Activated T-helper 9 cell treated with anti-CD3 and anti-CD28 coated beads, Interleukin-2, amount 50 U/mL, for 16 hours (primary cell): ENCODE measurements around the gene LCE1C.

ENCODE experiments used
- DNase-seq: peaks from one replicate; pipeline ENCODE4 v3.0.0-alpha.2; 2020; ENCODE audit warnings: low read depth

Gene LCE1C, protein sequence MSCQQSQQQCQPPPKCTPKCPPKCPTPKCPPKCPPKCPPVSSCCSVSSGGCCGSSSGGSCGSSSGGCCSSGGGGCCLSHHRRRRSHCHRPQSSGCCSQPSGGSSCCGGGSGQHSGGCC

GRCh38 chr1:152806576-152806975 lies at the start of gene LCE1C:
Gene LCE1C (minus strand): TSS chr1:152806651. CDS start chr1:152805478, 1,173 bp downstream.
- no peak for DNase-seq

DNA sequence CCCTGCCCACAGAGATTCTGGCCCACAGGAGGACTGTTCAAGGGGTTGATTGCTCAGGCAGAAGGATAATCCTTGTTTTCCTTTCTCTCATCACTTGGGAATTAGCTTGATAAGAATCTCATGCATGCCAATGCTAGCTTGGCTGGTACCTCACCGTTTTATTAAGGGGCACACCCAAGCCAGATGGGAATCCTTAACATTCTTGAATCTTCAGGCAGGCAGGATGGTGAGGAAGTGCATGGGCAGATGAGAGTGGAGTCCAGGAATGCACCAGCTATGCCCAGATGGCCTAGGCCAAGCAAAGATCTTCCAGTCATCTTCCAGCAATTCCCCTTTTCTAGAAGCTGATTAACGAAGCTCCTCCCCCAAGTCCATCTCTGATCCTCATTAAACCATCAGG lies 49.2 kb upstream of the LCE1C start:
- DNase-seq, result no peak

DNA sequence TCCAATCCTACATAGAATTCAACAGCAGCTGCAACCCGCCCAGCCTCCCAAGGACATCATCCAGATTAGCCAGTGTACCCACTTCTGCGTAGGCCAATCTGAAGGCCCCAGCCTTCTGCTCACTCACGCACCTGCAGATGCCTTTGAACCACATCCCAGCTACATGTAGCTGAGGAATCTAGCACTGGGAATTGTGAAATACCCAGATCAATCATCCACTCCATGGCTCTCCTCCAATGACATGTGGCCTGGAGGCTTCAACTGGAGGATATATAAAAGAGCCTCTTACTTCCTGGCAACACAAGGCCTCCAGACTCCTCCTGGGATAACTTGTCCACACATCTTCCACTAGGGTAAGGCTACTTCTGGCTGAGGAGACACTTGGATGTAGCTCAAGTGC lies 36.1 kb upstream of the LCE1C start, which contains the start of gene LCE6A:
Gene LCE6A (plus strand): TSS at position 301 of the 400 bp plus-strand sequence. CDS start 665 bp downstream, outside the sequence.
- DNase-seq, result no peak

DNA sequence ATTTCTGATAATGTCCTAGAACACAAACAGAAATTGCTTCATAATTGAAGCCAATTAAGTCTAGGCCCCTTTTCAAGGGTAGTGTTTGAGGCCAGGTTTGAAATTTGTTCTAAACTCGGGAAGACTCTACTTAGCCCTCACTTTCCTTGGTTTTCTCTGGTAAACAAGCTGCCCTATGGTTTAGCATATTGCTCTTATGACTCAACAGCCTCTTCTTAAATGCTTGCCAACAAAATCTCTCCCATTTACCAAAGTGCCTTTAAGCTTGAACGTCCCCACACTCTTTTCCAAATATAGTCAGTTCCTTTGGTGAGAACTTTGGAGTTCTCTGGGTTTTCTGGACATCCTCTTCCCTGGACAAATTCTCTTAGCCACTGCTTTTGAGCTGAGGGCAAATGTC lies 30.4 kb upstream of the LCE1C start:
- no peak for DNase-seq

GRCh38 chr1:152827173-152827572 lies 20.7 kb upstream of the LCE1C start, which contains the start of gene LCE1A:
Gene LCE1A (plus strand): TSS chr1:152827473. CDS start chr1:152827473, 0 bp downstream.
- no peak for DNase-seq

DNA sequence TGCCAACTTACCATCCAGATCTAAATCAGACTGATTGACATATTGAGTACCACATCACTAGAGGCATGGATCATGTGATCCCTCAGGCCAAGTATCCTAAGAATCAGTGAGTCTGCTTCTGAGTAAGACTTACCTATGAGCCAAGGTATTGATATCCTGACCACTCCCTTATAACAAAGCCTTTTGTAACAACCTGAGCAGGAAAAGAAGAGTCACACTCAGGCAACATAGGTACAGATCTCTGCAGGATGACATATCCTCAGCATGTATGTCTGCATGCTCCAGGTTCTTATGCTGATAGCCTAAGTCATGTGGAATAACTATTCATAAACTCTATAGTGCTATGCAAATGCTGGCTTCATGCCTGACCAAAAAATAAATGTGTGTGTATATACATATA lies 18.5 kb upstream of the LCE1C start:
- DNase-seq, result no peak

DNA sequence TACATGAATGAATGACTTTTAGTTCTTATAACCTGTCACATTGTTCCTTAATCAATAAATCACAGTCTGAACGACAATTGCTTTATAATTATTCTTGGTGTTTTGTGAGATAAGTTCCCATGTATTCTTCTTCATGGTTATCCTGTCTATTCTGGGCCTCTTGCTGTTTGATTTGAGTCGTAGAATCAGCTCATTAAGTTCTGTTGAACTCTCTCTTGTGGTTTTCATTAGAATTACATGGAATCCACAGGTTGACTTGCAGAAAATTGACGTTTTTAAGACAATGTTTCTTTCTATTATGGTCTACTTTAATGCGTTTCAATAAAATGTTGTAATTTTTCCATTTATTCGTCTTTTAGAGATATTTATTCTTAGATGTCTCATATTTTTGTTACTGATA lies 16.8 kb upstream of the LCE1C start:
- DNase-seq, result no peak

DNA sequence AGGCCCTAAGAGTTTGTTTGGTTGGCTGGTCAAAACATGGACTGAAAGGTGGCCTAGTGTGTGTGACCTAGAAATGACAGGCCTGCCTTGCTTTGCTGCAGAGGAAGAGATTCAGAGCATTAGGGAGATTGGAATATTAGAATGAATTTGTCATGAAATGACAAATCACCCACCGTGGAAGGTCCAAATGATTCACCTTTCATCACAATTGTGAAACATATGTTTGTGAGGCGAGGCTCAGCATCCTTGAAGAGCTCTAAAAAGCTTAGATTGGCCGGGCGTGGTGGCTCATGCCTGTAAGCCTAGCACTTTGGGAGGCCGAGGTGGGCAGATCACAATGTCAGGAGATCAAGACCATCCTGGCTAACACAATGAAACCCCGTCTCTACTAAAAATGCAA lies 10.9 kb upstream of the LCE1C start:
- no peak for DNase-seq

GRCh38 chr1:152811671-152812070 lies 5.2 kb upstream of the LCE1C start, which contains the start of gene LCE1B:
Gene LCE1B (plus strand): TSS chr1:152811971. CDS start chr1:152812447, 476 bp downstream.
- DNase-seq, result no peak

- no peak for DNase-seq
Measured at GRCh38 chr1:152811050-152811449, 4.6 kb upstream of the LCE1C start.

- DNase-seq, result no peak
Measured at GRCh38 chr1:152801333-152801732, 5.1 kb downstream of the LCE1C start.

GRCh38 chr1:152796421-152796820 lies 10.0 kb downstream of the LCE1C start, which contains the start of gene LCE1D:
Gene LCE1D (plus strand): TSS chr1:152796721. CDS start chr1:152797795, 1,074 bp downstream.
- DNase-seq, result no peak

- no peak for DNase-seq
Measured at GRCh38 chr1:152795686-152796085, 10.8 kb downstream of the LCE1C start.

GRCh38 chr1:152786077-152786476 lies 20.4 kb downstream of the LCE1C start, which contains the start of gene LCE1E:
Gene LCE1E (plus strand): TSS chr1:152786257. CDS start chr1:152787300, 1,043 bp downstream.
- no peak for DNase-seq

DNA sequence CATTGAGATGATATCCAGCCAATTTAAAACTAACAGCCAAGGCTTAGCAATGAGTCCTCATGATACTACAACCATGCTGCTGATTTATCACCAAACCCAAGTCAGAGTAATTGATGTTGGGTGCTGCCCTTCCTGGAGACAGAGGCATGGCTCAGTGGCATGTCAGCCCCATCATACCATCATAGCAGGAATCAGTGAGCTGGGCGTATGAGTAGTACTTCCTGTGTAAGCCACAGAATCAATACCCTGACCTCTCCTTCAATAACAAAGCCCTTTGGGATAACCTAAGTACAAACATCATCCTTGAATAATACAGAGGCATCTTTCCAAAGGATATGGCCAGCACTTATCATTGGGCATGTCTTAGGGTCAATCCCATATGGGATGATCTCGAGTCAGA lies 23.4 kb downstream of the LCE1C start:
- no peak for DNase-seq

DNA sequence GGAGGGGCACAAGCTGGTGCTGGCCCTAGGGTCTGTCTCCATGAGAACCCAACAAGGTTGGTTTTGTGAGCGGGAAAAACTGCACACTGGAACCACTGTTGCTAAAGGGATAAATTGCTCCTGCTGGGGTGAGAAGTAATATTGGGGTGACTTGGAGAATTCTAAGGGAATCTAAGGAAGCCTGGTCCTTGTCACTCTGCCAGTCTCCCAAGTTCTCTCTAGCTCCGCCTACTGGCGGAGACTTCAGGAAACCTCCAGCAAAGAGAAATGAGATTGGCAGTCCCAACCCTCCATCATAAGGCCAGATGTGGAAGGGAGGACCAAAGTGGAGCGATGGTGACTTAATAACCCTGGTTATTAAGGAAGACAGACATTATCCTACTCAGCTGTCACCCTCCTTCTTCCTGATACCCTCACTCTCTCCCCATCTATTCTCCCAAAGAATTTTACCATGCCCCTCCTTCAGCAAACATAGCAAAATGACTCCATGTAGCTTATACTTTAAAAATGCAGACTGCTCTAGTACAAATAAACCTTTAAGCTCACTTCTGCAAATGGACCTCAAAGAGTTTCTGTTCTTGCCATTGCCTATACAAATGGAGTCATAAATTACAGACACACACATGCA lies 28.8 kb downstream of the LCE1C start:
- no peak for DNase-seq

DNA sequence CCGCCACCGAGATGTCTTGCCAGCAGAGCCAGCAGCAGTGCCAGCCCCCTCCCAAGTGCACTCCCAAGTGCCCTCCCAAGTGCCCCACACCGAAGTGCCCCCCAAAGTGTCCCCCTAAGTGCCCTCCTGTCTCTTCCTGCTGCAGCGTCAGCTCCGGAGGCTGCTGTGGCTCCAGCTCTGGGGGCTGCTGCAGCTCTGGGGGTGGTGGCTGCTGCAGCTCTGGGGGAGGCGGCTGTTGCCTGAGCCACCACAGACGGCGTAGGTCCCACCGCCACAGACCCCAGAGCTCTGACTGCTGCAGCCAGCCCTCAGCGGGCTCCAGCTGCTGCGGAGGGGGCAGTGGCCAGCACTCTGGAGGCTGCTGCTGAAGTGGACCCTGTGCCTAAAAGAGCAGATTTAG lies 30.1 kb downstream of the LCE1C start:
- no peak for DNase-seq

DNA sequence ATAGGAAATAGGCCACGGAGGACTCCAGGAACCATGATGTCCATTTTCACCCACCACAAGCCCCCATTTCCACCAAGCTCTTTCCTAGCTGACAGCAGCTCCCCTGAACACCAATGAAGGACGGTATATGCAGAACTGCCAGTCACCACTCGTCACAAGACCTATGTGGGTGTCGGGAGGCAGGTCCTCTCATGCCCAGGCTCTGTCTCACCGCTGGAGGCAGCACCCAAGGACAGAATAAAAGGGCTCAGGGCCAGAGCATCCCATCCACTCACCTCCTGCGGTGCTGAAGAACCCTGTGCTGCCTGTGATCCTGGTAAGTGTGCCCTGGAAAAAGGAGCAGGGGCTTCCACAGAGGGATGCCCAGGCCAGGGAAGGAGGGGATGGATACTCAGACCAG lies 31.6 kb downstream of the LCE1C start, which contains the start of gene LCE1F:
Gene LCE1F (plus strand): TSS at position 266 of the 400 bp plus-strand sequence. CDS start 1,232 bp downstream, outside the sequence.
- DNase-seq, result no peak

DNA sequence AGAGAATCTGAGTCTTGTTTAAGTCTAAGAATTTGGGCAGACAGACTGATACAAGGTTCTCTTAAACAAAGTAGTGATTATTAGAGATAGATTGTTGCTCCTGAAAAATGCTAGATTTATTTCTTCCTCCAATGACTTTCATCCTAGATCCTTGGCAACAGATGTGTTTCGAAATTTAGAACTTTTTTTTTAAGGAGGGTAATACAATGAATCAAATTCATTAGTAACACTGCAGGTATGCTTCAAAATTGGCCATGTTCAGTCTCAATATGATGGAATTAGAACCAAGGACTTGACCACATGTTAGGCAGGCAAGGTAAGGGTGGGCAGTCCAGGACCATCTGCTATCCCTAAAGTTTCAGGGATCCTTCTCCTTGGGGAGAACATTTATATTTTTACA lies 36.0 kb downstream of the LCE1C start:
- no peak for DNase-seq

DNA sequence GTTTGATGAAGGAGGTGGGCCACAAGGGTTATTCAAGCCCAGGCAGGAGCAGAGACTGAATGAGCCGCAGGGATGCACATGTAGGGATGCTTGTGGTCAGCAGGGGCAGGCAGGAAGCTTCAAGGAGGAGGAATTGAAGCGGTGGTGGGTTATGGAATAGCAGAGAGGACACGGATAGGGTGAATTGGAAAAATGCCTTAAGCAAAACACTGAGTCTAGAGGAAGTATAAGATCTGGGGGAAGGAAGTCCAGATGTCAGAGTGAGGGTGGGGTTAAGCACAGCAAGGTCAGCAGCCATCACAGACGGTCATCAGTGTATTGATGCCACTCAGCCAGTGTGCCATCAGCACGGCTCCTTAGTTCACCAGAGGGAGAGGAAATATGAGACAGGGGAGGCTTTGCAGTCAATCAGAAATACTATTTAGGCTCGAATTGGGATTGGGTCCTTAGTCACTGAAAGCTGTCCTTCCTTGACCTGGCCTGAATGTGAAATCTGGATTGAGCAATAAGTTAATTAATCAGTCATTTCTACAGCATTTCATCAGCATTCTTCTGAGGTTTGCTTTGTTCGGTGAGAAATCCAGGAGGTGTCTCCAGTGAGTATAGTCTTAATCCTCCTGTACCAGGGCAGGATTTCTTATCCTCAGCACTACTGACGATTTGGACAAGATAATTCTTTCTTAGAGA lies 37.5 kb downstream of the LCE1C start:
- no peak for DNase-seq

- no peak for DNase-seq
Measured at GRCh38 chr1:152761609-152762213, 44.7 kb downstream of the LCE1C start.

- no peak for DNase-seq
Measured at GRCh38 chr1:152760551-152761190, 45.8 kb downstream of the LCE1C start.
